D341Med (cell line): ENCODE data around the gene FBXL16.

Experiments
- DNase-seq: peaks from one replicate; pipeline ENCODE4 v3.0.0; 2012; ENCODE audit warnings: low spot score

Gene FBXL16

DNA sequence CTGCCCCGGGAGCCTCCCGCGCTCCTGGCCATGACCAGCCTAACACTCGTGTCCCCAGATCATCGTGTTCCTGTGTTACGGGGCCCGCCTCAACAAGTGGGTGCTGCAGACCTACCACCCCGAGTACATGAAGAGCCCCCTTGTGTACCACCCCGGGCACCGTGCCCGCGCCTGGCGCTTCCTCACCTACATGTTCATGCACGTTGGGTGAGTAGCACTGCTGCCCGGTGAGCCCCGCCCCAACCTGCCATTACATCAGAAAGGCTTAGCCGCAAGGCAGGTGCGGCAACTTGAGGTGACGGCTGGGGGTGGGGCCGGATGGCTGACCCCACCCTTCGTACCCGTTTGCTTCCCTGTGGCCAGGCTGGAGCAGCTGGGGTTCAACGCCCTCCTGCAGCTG is 28.7 kb downstream of the FBXL16 start:
- no peak for DNase-seq

DNA sequence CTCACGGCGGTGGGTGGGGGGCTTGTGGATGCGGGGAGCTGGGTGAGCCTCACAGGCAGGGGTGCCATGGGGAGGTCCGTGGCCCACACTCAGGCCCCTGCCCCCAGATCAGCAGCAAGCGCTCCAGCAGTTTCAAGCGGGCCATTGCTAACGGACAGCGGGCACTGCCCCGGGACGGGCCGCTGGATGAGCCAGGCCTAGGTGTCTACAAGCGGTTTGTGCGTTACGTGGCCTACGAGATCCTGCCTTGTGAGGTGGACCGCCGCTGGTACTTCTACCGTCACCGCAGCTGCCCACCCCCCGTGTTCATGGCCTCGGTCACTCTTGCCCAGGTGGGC is 29.1 kb downstream of the FBXL16 start:
- no peak for DNase-seq

DNA sequence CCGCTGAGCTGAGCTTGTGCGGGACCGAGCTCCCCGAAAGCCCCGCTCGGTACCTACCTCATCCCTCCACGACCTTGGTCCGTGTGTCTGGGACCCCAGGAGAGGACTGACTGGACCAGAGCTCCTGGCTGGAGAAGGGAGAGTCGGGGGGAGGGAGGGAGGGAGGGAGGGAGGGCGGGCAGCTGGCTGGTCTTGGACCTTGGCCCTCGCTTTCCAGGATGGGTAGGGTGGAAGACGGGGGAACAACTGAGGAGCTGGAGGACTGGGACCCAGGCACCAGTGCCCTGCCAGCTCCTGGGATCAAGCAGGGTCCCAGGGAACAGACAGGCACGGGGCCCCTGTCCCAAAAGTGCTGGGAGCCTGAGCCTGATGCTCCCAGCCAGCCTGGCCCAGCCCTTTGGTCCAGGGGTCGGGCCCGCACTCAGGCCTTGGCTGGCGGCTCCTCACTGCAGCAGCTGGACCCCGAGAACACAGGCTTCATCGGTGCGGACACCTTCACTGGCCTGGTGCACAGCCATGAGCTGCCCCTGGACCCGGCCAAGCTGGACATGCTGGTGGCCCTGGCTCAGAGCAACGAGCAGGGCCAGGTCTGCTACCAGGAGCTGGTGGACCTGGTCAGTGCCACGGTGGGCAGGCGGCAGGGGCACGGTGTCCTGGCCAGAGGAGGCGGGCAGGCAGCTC is 29.6 kb downstream of the FBXL16 start:
- no peak for DNase-seq

DNA sequence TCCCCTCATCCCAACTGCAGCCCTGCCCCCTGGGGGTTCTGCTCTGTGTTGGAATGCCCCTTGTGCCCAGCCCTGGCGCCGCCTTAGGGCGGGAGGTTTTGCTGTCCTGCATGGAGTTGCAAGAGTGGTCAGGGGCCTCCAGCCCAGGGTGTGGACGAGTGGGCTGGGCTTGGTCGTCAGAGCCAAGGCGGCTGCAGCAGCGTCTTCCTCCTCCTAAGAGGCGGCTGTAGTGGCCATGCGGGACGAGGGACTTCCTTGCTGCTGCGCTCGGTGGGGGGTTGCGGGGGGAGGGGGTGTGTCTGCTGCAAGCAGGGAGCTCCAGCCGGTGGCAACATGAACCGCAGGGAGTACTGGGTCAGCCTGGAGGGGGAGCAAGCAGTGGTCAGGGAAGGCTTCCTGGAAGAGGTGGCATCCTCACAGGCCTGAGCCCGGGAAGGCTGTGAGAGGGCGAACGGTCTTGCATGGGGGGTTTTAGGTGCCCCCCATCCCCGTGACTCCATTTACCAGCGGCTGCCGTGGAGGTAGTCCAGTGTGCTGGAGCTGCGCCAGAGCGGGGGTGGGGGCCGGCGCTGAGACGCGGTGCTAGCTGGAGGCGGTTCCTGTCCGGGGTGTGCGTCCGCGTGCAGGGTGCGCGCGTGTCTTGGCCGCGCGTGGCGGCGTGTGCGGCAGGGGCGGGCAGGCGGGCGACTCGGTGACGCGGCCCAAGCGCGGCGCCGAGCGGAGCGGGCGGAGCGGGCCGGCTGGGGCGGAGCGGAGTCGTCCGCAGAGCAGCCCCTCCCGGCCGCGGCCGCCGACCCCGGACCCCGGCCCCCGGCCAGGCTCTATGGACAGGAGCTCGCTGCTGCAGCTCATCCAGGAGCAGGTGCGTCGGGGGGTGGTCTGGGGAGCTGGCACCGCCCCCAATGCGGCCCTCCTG is 30.4 kb downstream of the FBXL16 start, which contains the start of gene RHBDL1:
RHBDL1 (plus strand) TSS at position 704 of the 916 bp plus-strand sequence; CDS start at position 824, 120 bp downstream.
- DNase-seq, result no peak

DNA sequence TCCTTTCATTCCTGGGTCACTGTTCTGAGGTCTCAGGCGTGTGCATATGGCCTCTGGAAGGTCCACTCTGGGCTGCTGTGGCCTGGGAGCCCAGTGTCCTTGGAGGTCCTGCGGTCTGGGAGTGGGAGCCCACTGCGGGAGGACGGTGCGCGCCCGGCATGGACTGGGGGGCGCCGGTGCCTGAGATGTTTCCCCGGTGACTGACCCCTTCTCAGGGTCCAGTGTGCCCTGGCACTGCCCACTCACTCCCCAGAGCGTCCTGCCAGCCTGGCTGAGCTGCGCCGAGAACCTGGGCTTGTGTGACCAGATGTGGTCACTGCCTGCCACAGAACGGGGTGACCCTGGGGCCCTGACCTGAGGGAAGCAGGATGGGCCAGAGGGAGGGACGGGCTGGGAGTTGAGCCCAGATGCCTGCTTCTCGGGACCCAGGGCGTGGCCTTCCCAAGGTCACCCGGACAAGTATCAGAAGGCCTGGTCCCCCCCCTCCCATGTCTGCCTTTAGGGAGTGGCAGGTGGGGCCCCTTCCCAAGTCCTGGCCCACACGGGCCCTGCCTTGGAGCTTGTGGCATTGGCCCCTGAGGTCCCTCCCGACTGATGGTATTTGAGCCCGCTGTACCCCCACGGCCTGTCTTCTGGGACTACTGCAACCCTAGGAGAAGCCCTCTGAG is 31.3 kb downstream of the FBXL16 start:
- DNase-seq, result no peak

DNA sequence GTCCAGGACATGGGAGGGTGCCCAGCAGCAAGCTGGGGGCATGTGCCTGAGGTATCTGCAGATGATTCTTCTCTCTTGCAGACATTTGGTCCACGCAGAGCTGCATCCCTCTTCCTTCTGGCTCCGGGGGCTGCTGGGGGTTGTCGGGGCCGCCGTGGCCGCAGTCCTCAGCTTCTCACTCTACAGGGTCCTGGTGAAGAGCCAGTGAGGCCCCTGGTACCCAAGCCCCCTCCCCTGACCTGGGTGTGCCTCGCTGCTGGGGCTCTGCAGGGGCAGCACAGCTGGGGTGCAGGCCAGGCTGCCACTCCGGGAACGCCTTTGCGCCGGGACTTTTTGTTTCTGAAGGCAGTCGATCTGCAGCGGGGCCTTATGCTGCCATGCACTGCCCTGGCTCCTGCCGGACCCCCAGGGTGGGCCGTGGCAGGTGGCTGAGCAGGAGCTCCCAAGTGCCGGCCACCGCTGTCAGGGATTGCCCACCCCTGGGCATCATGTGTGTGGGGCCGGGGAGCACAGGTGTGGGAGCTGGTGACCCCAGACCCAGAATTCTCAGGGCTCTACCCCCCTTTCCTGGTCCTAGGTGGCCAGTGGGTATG is 32.1 kb downstream of the FBXL16 start:
- no peak for DNase-seq

DNA sequence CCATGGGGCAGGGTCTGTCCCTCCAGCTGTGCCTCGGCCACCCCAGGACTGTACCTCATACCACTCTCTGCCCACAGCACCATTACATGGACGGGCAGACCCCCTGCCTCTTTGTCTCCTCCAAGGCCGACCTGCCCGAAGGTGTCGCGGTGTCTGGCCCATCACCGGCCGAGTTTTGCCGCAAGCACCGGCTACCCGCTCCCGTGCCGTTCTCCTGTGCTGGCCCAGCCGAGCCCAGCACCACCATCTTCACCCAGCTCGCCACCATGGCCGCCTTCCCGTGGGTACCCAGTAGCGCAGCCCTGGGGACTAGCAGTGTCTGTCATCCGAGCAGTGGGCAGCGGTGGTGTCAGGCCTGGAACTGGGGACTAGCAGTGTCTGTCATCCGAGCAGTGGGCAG is 32.8 kb downstream of the FBXL16 start:
- no peak for DNase-seq

DNA sequence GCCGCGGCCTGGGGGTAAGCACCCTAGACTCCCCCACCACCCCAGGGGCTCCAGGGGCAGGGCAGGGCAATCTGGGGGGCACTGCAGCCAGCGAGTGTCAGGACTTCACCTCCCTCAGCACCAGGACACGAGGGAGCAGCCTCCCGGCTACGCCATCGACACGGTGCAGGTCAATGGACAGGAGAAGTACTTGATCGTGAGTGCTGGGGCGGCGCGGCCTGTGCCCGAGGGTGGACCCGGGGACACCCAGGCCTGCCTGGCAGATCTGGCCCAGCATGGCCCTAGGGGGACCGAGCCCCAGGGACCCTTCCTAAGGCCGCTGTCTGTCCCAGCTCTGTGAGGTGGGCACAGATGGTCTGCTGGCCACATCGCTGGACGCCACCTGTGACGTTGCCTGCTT is 33.2 kb downstream of the FBXL16 start:
- DNase-seq, result no peak

DNA sequence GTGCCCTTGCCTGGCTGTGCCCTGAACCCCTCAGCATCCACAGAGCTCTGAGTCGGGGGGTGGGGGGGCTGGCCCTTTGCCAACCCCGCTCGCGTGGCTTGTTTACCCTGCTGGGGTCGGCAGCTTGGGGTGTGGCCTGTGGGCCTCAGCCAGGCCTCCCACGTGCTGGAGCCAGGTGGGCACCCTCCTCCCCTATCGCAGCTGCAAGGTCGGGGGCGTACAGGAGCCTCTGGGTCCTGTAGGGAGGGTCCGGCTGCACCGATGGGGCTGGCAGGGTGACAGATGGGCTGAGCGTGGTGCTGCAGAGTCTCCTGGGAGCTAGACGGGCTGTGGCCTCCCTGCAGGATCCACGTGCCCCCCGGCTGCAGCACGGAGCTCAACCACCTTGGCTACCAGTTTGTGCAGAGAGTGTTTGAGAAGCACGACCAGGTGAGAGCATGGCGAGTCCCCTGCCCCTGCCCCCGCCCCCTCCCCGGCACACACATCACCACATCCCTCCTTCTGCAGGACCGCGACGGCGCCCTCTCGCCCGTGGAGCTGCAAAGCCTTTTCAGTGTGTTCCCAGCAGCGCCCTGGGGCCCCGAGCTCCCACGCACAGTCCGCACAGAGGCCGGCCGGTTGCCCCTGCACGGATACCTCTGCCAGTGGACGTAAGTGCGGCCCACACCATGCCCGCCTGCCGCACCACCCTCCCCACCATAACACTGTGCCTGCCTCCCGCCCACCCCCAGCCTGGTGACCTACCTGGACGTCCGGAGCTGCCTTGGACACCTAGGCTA is 34.1 kb downstream of the FBXL16 start:
- DNase-seq, result peak; percentile 61

DNA sequence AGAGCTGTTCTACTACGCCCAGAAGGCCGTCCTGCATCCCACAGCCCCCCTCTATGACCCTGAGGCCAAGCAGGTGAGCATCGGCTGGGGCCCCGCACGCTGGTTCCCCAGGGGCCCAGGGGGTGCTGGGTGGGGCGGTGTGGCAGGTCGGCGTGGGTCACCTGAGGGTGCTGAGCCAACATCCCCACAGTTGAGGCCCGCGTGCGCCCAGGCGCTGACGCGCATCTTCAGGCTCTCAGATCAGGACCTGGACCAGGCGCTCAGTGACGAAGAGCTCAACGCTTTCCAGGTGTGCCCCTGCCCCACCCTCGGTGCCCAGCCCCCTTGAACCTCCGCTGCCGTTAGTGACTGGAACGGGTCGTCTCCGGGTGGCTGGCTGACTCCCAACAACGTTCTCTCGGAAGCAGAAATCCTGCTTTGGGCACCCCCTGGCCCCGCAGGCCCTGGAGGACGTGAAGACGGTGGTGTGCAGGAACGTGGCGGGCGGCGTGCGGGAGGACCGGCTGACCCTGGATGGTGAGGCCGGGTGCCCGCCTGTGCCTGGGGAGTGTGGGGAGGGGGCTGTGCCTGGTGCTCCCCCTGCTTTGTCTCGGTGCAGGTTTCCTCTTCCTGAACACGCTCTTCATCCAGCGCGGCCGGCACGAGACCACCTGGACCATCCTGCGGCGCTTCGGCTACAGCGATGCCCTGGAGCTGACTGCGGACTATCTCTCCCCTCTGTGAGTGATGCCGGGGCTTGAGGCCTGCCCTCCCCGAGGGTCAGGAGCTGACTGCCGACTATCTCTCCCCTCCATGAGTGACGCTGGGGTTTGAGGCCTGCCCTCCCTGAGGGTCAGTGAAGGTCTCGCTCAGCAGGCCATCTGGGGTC is 34.9 kb downstream of the FBXL16 start:
- no peak for DNase-seq

DNA sequence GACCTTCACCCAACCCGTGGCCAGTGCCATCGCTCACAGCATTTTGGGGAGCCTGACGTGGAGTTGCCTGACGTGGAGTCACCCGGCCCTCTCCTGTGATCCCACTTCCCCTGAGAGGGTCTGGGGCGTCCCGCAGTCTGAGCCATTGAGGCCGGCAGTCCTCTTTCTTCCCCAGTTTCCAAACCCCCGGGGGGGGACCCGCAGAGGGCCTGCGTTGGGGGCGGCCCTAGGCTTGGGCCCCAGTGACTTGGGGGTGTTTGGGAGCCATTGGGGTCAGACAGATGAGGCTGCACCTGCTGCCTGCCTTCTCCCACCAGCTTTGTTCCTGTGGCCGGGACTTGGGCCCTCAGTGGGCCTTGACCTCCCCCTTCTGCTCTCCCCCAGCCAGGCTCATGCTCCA is 35.9 kb downstream of the FBXL16 start:
- no peak for DNase-seq

DNA sequence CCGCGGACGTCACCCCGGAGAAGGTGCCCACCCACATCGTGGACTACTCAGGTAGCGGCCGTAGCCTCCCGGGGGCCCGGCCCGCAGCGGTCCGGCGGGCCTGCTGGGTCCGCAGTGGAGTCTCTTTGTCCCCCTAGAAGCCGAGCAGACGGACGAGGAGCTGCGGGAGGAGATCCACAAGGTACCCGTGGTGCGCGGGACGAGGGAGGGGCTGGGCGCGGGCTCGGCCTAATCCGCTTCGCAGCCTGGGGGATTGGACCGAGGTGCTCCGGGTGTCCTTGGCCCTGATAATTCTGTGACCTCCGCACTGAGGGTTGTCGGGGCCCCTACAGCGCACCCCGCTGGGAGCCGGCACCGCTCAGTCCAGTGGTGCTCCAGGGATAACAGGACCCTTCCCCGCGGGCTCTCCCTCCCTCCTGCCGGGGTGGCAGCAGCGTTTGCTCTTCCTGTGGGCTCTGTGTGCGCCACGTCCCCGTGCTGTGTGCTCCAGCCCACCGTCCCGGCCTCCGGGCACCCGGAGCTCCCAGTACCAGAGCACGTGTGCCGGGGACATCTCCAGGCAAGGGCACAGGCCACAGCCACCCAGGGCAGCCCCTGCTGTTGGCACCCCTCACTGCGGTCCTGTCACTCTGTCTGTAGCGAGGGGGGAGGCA is 37.0 kb downstream of the FBXL16 start:
- DNase-seq, result peak; percentile 49

DNA sequence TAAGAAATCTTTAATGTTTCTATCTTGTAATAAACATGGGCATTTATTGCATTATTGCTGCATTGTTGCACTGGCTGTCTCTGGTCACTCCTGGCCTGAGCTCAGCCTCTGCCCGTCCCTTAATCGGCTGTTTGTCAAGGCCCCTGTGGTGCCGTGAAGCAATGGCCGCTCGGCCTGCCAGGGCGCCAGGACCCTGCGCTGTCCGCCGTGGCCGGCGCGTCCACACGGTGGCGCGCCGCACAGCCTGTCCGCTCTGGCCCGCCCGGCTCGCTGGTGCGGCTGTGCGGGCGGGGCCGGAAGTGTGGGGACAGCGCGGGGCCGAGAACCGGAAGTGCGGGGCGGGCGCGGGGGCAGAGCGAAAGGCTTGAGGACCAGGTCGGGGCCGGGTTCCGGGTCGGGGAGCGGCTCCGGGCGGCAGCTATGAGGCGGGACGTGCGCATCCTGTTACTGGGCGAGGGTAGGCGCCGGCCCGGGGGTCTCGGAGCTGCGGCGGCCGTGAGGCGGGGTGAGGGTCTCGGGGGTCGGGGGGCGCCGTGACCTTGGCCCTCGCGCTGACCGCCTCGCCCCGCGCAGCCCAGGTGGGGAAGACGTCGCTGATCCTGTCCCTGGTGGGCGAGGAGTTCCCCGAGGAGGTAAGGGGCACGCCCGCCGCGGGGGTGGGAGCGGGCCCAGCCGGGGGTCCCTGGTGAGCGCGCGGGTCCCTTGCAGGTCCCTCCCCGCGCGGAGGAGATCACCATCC is 37.7 kb downstream of the FBXL16 start, which contains the start of gene RHOT2:
RHOT2 (plus strand) TSS at position 353 of the 739 bp plus-strand sequence; CDS start at position 421, 68 bp downstream.
- peak; percentile 95 for DNase-seq

DNA sequence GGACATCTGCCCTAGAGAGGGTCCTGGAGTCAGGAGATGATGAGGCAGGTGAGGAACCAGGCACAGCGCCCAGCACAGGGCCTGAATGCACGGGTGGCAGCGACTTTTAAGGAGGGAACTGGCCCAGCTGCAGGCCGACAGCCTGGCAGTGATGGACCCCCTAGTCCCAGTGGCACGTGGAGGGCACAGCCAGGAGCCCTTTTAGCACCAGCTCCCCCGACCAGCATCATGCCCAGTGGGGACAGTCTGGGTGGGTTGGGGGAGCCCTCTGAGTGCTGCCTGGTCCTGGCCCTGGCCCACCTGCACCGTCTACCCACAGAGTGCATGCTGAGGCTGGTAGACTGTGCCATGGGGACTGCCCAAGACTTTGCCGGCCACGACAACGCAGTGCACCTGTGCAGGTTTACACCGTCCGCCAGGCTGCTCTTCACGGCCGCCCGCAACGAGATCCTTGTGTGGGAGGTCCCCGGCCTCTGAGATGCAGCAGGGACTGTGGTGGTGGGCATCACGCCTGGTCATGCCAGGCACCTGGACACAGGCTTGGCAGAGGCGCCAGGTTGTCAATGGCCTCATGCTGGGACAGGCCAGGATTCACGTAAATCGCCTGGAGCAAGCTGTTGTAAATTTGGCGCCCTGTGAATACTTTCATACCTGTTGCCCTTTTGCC is 38.4 kb downstream of the FBXL16 start:
- DNase-seq, result no peak

DNA sequence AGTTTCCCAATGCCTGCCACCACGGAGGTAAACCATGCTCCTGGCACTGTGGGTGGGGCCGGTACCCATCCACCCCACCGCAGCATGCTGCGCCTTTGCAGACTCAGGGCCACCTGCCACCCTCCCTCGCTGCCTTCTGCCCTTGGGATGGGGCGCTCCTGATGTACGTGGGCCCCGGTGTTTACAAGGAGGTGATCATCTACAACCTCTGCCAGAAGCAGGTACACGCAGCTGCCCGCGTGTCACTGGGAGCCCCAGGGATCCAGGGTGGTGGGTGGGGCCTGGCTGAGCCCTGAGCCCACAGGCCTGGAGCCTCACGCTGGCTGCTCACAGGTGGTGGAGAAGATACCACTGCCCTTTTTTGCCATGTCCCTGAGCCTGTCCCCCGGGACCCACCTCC is 39.0 kb downstream of the FBXL16 start:
- DNase-seq, result no peak

DNA sequence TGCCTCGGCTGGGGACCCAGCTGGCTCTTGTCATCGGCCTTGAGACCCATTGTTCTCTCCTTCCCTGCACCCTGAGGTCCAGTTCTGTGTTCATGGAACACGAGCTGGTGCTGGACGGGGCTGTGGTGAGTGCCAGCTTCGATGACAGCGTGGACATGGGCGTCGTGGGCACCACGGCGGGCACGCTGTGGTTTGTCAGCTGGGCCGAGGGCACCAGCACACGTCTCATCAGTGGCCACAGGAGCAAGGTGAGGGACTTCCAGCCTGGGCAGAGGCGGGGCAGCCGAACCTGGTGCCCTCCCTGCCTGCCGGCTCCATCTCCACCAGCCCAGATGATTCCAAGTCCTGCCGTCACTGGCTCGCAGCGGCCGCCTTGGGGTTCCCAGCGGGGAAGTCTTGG is 43.0 kb downstream of the FBXL16 start:
- no peak for DNase-seq

DNA sequence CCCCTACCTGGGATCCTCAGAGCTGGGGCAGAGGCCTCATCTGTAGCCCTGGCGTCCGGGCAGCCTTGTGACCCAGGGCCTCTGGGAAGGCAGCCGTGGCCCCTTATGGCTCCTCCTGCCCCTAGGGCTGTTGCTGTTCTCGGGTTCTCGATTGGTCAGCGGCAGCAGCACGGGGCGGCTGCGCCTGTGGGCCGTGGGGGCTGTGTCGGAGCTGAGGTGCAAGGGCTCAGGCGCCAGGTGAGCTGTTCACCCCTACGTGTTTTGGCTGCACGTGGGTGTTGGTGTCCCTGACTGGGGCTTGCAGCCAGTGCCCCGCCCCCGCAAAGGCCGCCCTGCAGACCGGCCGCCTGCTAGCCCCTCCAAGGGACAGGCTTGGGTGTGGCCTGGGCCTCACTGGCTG is 43.5 kb downstream of the FBXL16 start:
- DNase-seq, result no peak

DNA sequence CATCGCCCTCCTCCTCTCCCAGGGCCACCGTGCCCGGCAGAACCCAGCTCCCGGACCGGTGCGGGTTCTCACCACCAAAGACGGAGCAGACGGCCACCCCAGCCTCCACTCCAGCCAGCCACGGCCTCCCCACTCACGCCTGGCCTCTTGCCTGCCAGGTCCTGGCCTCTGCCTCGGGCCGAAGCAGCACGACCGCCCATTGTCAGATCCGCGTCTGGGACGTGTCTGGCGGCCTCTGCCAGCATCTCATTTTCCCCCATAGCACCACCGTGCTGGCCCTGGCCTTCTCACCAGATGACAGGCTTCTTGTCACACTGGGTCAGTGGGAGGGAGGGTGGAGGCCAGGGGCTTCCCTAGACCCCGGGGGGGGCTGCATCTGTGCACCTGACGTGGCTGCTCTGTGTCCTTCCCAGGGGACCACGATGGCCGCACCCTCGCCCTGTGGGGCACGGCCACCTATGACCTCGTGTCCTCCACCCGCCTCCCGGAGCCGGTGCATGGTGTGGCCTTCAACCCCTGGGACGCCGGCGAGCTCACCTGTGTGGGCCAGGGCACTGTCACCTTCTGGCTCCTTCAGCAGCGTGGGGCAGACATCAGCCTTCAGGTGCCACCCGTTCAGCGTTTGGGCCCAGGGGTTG is 44.3 kb downstream of the FBXL16 start:
- DNase-seq, result no peak
